Measurements from ENCODE around the gene PTPRT. TPM values are rescaled to one million over a fixed set of nuclear protein-coding genes. Genes with fewer than 3 reads are reported as not detected.

PTPRT gene
- total RNA-seq, 1 experiment from 2014 or later, result 0.20 TPM

DNA sequence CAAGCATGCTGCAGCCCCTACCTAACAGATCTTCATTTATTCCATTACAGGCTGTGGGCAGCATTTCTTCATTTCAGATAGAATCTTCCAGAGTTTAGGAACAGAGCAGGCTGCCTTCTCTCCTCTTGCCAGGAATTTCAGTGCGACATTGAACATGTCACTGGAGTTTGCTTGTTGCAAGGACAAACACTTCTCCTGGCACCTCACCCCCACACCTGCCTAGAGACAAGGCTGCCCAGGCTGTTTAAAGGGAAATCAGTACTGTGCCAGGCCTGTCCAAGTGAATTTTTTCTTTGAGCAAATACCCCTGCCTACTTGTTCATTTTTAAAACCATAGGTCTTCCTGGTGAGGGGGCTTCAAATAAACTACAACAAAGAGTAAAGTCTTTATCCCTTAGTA is 594.1 kb downstream of the PTPRT start:
- Mint-ChIP-seq H3K4me3 (ENCODE audit: unreplicated experiment) (no peak overlapping the region), H3K4me1 (ENCODE audit: low read depth, unreplicated experiment) (no peaks in the 10 kb centered on the region), H3K27me3 (ENCODE audit: insufficient read depth, unreplicated experiment) (peaks cover 12% of the 10 kb centered on the region), H3K9me3 (ENCODE audit: unreplicated experiment) (no peaks in the 10 kb centered on the region), H3K36me3 (ENCODE audit: insufficient read depth, unreplicated experiment) (no peaks in the 10 kb centered on the region), H3K27ac (ENCODE audit: unreplicated experiment) (no peak overlapping the region)
- Histone ChIP-seq H3K4me3 (ENCODE audit: low read depth, low read length) (no peak overlapping the region), H3K27me3 (replicated peaks; ENCODE audit: control insufficient read depth, insufficient read depth, low read length) (no peaks in the 10 kb centered on the region; the same call in none of the 2 replicates), H3K36me3 (ENCODE audit: control insufficient read depth, insufficient read depth, low read length) (no peaks in the 10 kb centered on the region), H3K4me1 (no peaks in the 10 kb centered on the region), H3K9me3 (no peaks in the 10 kb centered on the region)
- no peak for DNase-seq
- BruUV-seq (replicated peaks), result no TSS peak
- TF ChIP-seq, protein P1, sequence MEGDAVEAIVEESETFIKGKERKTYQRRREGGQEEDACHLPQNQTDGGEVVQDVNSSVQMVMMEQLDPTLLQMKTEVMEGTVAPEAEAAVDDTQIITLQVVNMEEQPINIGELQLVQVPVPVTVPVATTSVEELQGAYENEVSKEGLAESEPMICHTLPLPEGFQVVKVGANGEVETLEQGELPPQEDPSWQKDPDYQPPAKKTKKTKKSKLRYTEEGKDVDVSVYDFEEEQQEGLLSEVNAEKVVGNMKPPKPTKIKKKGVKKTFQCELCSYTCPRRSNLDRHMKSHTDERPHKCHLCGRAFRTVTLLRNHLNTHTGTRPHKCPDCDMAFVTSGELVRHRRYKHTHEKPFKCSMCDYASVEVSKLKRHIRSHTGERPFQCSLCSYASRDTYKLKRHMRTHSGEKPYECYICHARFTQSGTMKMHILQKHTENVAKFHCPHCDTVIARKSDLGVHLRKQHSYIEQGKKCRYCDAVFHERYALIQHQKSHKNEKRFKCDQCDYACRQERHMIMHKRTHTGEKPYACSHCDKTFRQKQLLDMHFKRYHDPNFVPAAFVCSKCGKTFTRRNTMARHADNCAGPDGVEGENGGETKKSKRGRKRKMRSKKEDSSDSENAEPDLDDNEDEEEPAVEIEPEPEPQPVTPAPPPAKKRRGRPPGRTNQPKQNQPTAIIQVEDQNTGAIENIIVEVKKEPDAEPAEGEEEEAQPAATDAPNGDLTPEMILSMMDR (IDR thresholded peaks at IDR 0.05; ENCODE audit: insufficient read depth in 1 of 2, low read depth in 1 of 2, low read length in 1 of 2, severe bottlenecking in 1 of 2, unreplicated experiment in 1 of 2), result no peak
- intact Hi-C loops (cut with micrococcal nuclease; ENCODE audit: unreplicated experiment), result no loop called here
- CTCF ChIA-PET, result no interaction called here
- POLR2A ChIA-PET, result no interaction called here

DNA sequence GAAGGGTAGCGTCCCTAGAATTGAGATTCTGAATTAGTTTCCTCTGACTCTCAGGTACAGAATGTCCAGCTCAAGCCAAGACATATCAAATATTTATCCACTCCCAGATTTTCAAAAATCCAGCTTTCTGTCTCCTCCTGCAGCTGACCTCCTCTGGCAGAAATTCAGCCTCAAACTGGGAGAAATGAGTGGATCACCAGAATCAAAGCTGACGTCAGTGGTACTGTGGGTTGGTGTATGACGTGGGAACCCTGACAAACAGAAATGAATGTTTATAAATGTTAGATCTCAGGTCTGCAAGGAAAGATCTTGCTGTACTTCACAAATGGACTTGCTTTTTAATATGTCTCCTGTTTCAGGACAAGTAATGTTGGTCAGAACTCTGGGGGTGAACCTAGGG is 595.0 kb downstream of the PTPRT start:
- H3K4me1 Mint-ChIP-seq (ENCODE audit: low read depth, unreplicated experiment), result no peaks in the 10 kb centered on the region
- H3K27ac Mint-ChIP-seq (ENCODE audit: unreplicated experiment), result no peak overlapping the region
- H3K27me3 Mint-ChIP-seq (ENCODE audit: insufficient read depth, unreplicated experiment), result peaks cover 12% of the 10 kb centered on the region
- H3K4me3 Mint-ChIP-seq (ENCODE audit: unreplicated experiment), result no peak overlapping the region
- no peaks in the 10 kb centered on the region for H3K4me1 ChIP-seq
- POLR2A ChIA-PET, result no interaction called here
- CTCF ChIA-PET, result no interaction called here
- BruUV-seq (replicated peaks), result no TSS peak
- no peaks in the 10 kb centered on the region for H3K36me3 ChIP-seq (ENCODE audit: control insufficient read depth, insufficient read depth, low read length)
- H3K9me3 ChIP-seq, result no peaks in the 10 kb centered on the region
- intact Hi-C loops (cut with micrococcal nuclease; ENCODE audit: unreplicated experiment), result no loop called here
- H3K27me3 ChIP-seq (replicated peaks; ENCODE audit: control insufficient read depth, insufficient read depth, low read length), result no peaks in the 10 kb centered on the region; the same call in none of the 2 replicates
- no peaks in the 10 kb centered on the region for H3K36me3 Mint-ChIP-seq (ENCODE audit: insufficient read depth, unreplicated experiment)
- DNase-seq, result no peak
- H3K4me3 ChIP-seq (ENCODE audit: low read depth, low read length), result no peak overlapping the region
- H3K9me3 Mint-ChIP-seq (ENCODE audit: unreplicated experiment), result no peaks in the 10 kb centered on the region
- TF ChIP-seq, protein P1 (IDR thresholded peaks at IDR 0.05; ENCODE audit: insufficient read depth in 1 of 2, low read depth in 1 of 2, low read length in 1 of 2, severe bottlenecking in 1 of 2, unreplicated experiment in 1 of 2), result no peak

DNA sequence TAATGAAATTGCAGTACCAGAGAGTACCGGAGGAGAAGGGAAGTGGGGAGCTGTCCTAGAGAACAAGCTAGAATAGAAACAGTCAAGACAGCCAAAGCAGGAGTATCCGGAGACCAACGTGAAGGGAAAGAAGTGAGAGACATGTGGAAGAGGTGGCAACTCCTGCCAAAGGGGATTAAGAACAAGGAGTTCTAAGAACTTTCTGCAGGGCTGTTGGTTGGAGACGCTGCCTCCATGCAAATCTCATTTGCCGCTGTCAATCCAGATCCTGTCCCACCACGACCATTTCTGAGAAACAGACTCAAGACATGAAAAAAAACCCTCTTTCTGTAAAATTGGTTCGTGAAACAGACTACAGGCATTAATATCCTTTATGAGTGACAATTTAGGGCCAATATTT is 595.7 kb downstream of the PTPRT start:
- Histone ChIP-seq H3K4me3 (ENCODE audit: low read depth, low read length) (no peak overlapping the region), H3K36me3 (ENCODE audit: control insufficient read depth, insufficient read depth, low read length) (no peaks in the 10 kb centered on the region), H3K9me3 (no peaks in the 10 kb centered on the region), H3K27me3 (replicated peaks; ENCODE audit: control insufficient read depth, insufficient read depth, low read length) (no peaks in the 10 kb centered on the region; the same call in none of the 2 replicates), H3K4me1 (no peaks in the 10 kb centered on the region)
- Mint-ChIP-seq H3K4me1 (ENCODE audit: low read depth, unreplicated experiment) (no peaks in the 10 kb centered on the region), H3K27ac (ENCODE audit: unreplicated experiment) (no peak overlapping the region), H3K36me3 (ENCODE audit: insufficient read depth, unreplicated experiment) (no peaks in the 10 kb centered on the region), H3K9me3 (ENCODE audit: unreplicated experiment) (no peaks in the 10 kb centered on the region), H3K4me3 (ENCODE audit: unreplicated experiment) (no peak overlapping the region), H3K27me3 (ENCODE audit: insufficient read depth, unreplicated experiment) (peaks cover 12% of the 10 kb centered on the region)
- CTCF ChIA-PET, result no interaction called here
- intact Hi-C loops (cut with micrococcal nuclease; ENCODE audit: unreplicated experiment), result no loop called here
- TF ChIP-seq, protein P1 (IDR thresholded peaks at IDR 0.05; ENCODE audit: insufficient read depth in 1 of 2, low read depth in 1 of 2, low read length in 1 of 2, severe bottlenecking in 1 of 2, unreplicated experiment in 1 of 2), result no peak
- DNase-seq, result no peak
- POLR2A ChIA-PET, result no interaction called here
- BruUV-seq (replicated peaks), result no TSS peak
